Right lobe of liver (tissue), 4 donors: ENCODE data around the gene STH.

Source experiments
- CTCF ChIP-seq, 4 donors: fragments of 200-600 bp in 3 of 4; fragments of 450-650 bp in 1 of 4; IDR thresholded peaks; one replicate each; pipeline versions ENCODE4 v1.5.1 to v1.8.0; 2016 to 2022; ENCODE audit warnings: antibody characterized with exemption in 4 of 4, mild to moderate bottlenecking in 2 of 4
- POLR2A ChIP-seq: fragments of 450-650 bp; IDR thresholded peaks from one replicate; pipeline ENCODE4 v1.6.1; 2017; ENCODE audit warnings: antibody characterized with exemption, mild to moderate bottlenecking
- donor health status: DM: no; HTN: no; CAD: no.
- donor health status: DM: no; HTN: no; CAD: no.
- donor health status: DM: no; HTN: yes; CAD: no.

- TF ChIP-seq CTCF (IDR thresholded peaks at IDR 0.05) (no peak), POLR2A (no peak)
Observed at GRCh38 chr17:45963889-45964288, 35.2 kb upstream of the STH start.
